ENCODE measurements around the gene FASTKD1.
A peak's percentile ranks its signal among the peaks of the same experiment; 100 is the strongest.
"Not testable (repeated sequence)": the region's sequence is repeated elsewhere in the genome, so short reads cannot be mapped to it uniquely, and the experiment has no call there.

FASTKD1 gene

DNA sequence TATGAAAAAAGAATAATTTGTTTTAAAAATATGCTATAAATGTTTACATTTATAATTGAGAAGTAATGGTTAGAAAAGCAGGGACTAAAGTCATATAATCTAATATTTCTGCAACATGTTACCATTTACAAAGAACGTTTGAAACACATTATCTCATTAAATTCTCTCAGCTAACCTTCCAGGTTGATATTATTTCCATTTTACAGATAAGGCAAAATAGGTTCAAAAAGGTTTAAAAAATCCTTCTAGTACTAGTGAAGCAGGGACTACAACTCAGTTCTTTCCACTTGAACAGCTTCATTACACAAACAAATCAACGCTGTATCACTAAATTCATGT lies 875 bp downstream of the FASTKD1 start:
- H3K4me1 ChIP-seq (ENCODE audit: control insufficient read depth, insufficient read depth, low read length), result peaks cover 6% of the 10 kb centered on the region
- no peaks in the 10 kb centered on the region for H3K9me3 ChIP-seq (ENCODE audit: control insufficient read depth, low read length)
- 1 to 6% methylated on average over 2 of the region's 2 CpGs for WGBS, 2 experiments
- no peaks in the 10 kb centered on the region for H3K27me3 ChIP-seq (ENCODE audit: control insufficient read depth, insufficient read depth, low read length, poor library complexity, severe bottlenecking)
- no peaks in the 10 kb centered on the region for H3K36me3 ChIP-seq (ENCODE audit: control insufficient read depth, insufficient read depth, low read length)
- H3K27ac ChIP-seq (ENCODE audit: insufficient read depth, low read depth, low read length, poor library complexity, severe bottlenecking), result no peak overlapping the region
- H3K4me3 ChIP-seq (ENCODE audit: insufficient read depth, low read depth, low read length), result peak overlapping the region; percentile 69

DNA sequence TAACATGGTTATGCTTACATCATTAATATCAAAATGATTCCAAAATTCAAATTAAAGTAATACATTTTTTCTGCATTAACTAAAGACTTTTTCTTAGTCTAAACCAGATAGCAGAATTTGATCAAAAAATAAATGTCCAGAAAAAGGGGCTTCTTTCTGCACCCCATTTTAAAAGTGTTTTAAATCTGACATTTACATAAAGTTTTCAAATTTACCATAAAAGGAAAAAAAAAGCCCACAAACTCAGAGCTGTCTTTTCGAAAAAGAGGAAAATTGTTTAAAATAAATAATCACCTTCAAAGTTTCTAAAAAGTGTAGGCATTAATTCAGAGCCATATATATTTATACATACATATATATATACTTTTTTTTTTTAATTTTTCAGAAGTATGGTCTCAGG lies 1.5 kb downstream of the FASTKD1 start:
- no peak overlapping the region for H3K4me3 ChIP-seq (ENCODE audit: insufficient read depth, low read depth, low read length)
- H3K27me3 ChIP-seq (ENCODE audit: control insufficient read depth, insufficient read depth, low read length, poor library complexity, severe bottlenecking), result no peaks in the 10 kb centered on the region

DNA sequence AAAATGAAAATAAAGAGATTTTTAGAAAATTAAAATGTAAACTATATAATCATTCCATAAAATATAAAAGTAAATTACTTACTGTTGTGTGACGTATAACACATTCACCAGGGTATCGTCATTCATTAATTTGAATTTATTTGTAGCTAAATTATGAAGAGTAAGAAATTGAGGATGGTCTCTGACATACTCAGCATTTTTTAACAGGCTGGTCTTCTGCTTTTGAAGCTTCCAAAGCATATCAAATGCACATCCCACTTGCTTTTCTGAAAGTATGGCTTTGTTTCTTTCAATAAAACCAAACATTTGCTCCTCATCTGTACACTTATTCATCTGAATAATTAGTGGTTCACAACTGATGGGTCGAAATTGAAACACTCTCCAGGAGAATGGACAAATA lies 2.1 kb downstream of the FASTKD1 start:
- WGBS, 2 experiments, result 100% methylated on average over 2 to 3 of the region's 3 CpGs
- Histone ChIP-seq H3K9me3 (ENCODE audit: control insufficient read depth, low read length) (no peaks in the 10 kb centered on the region), H3K4me1 (ENCODE audit: control insufficient read depth, insufficient read depth, low read length) (peaks cover 6% of the 10 kb centered on the region), H3K27ac (ENCODE audit: insufficient read depth, low read depth, low read length, poor library complexity, severe bottlenecking) (no peak overlapping the region), H3K4me3 (ENCODE audit: insufficient read depth, low read depth, low read length) (no peak overlapping the region), H3K27me3 (ENCODE audit: control insufficient read depth, insufficient read depth, low read length, poor library complexity, severe bottlenecking) (no peaks in the 10 kb centered on the region), H3K36me3 (ENCODE audit: control insufficient read depth, insufficient read depth, low read length) (no peaks in the 10 kb centered on the region)

More for the DNA sequence above, 1.5 kb downstream of the FASTKD1 start:
- no CpG with 5 or more reads among the region's 1 CpG for WGBS, 2 experiments
- H3K4me1 ChIP-seq (ENCODE audit: control insufficient read depth, insufficient read depth, low read length), result peaks cover 6% of the 10 kb centered on the region
- H3K36me3 ChIP-seq (ENCODE audit: control insufficient read depth, insufficient read depth, low read length), result no peaks in the 10 kb centered on the region
- no peak overlapping the region for H3K27ac ChIP-seq (ENCODE audit: insufficient read depth, low read depth, low read length, poor library complexity, severe bottlenecking)
- no peaks in the 10 kb centered on the region for H3K9me3 ChIP-seq (ENCODE audit: control insufficient read depth, low read length)

DNA sequence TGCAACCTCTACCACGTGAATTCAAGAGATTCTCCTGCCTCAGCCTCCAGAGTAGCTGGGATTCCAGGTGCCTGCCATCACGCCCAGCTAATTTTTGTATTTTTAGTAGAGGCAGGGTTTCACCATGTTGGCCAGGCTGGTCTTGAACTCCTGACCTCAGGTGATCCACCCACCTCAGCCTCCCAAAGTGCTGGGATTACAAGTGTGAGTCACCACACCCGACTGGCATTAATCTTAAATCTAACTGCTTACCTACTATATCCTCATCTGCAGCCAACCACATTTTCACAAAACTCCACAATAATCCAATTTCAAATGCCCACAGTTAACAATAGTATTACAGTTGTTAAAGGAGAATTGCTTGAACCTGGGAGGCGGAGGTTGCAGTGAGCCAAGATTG lies 2.9 kb downstream of the FASTKD1 start:
- H3K36me3 ChIP-seq (ENCODE audit: control insufficient read depth, insufficient read depth, low read length); H3K27ac ChIP-seq (ENCODE audit: insufficient read depth, low read depth, low read length, poor library complexity, severe bottlenecking); H3K4me1 ChIP-seq (ENCODE audit: control insufficient read depth, insufficient read depth, low read length); H3K9me3 ChIP-seq (ENCODE audit: control insufficient read depth, low read length); H3K27me3 ChIP-seq (ENCODE audit: control insufficient read depth, insufficient read depth, low read length, poor library complexity, severe bottlenecking); H3K4me3 ChIP-seq (ENCODE audit: insufficient read depth, low read depth, low read length): not testable (repeated sequence)
- WGBS, 2 experiments, result 88 to 89% methylated on average over 3 to 4 of the region's 4 CpGs

DNA sequence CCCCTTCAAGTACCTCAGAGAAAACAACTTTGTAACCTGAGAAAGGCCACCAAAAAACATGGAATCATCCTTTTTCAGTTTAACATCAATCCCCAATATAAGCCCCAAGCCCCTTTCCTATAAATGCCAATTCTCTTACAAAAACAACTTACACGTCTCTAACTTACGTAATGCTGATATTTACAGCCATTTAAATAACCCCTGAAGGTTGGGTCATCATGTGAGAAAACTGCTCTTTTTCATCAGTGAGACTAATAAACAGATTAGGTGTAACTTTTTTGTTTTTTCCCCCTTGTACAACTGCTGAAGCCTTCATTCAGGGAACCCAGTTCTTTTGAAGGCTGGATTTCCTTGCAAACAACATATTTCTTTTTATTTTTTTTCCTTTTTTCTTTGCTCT lies 3.7 kb downstream of the FASTKD1 start:
- Histone ChIP-seq H3K4me1 (ENCODE audit: control insufficient read depth, insufficient read depth, low read length) (peaks cover 6% of the 10 kb centered on the region), H3K27me3 (ENCODE audit: control insufficient read depth, insufficient read depth, low read length, poor library complexity, severe bottlenecking) (no peaks in the 10 kb centered on the region), H3K4me3 (ENCODE audit: insufficient read depth, low read depth, low read length) (no peak overlapping the region), H3K9me3 (ENCODE audit: control insufficient read depth, low read length) (no peaks in the 10 kb centered on the region), H3K36me3 (ENCODE audit: control insufficient read depth, insufficient read depth, low read length) (no peaks in the 10 kb centered on the region), H3K27ac (ENCODE audit: insufficient read depth, low read depth, low read length, poor library complexity, severe bottlenecking) (no peak overlapping the region)
- WGBS, 2 experiments, result 92 to 93% methylated on average over 2 of the region's 2 CpGs

DNA sequence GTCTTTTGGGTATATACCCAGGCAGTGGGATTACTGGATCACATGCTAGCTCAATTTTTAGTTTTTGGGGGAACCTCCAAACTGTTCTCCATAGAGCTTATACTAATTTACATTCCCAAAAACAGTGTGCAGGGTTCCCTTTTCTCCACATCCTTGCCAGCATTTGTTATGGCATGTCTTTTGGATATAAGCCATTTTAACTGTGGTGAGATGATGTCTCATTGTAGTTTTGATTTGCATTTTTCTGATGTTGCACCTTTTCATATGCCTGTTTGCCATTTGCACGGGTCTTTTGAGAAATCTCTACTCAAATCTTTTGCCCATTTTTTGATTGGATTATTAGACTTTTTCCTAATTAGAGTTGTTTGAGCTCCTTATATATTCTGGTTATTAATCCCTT lies 8.0 kb downstream of the FASTKD1 start:
- Histone ChIP-seq H3K27ac (ENCODE audit: insufficient read depth, low read depth, low read length, poor library complexity, severe bottlenecking) (no peak overlapping the region), H3K27me3 (ENCODE audit: control insufficient read depth, insufficient read depth, low read length, poor library complexity, severe bottlenecking) (no peaks in the 10 kb centered on the region), H3K4me3 (ENCODE audit: insufficient read depth, low read depth, low read length) (no peak overlapping the region), H3K36me3 (ENCODE audit: control insufficient read depth, insufficient read depth, low read length) (peaks cover 2% of the 10 kb centered on the region), H3K9me3 (ENCODE audit: control insufficient read depth, low read length) (no peaks in the 10 kb centered on the region), H3K4me1 (ENCODE audit: control insufficient read depth, insufficient read depth, low read length) (no peaks in the 10 kb centered on the region)
- WGBS, 2 experiments, result 86 to 88% methylated on average over 1 of the region's 1 CpG

DNA sequence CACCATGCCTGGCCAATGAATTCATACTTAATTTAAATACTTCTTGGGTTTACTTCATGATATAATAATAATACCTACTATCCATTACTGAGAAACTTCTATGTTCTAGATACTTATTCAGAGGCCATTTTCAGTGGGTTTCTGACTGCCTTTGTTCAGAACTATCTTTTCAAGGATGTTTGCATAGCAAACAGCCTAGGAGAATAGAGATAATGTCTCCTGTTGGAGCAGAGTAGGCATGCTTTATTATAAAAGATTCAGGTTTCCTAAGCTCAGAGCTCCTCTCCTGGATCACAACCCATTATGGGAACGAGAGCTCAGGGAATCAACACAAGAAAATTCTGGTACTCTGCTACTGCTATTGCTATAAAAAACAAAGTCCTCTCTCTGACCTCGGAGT lies 11.1 kb downstream of the FASTKD1 start:
- 91 to 92% methylated on average over 2 of the region's 2 CpGs for WGBS, 2 experiments
- Histone ChIP-seq H3K27ac (ENCODE audit: insufficient read depth, low read depth, low read length, poor library complexity, severe bottlenecking) (no peak overlapping the region), H3K4me3 (ENCODE audit: insufficient read depth, low read depth, low read length) (no peak overlapping the region), H3K4me1 (ENCODE audit: control insufficient read depth, insufficient read depth, low read length) (no peaks in the 10 kb centered on the region), H3K36me3 (ENCODE audit: control insufficient read depth, insufficient read depth, low read length) (peaks cover 6% of the 10 kb centered on the region), H3K9me3 (ENCODE audit: control insufficient read depth, low read length) (no peaks in the 10 kb centered on the region), H3K27me3 (ENCODE audit: control insufficient read depth, insufficient read depth, low read length, poor library complexity, severe bottlenecking) (no peaks in the 10 kb centered on the region)

DNA sequence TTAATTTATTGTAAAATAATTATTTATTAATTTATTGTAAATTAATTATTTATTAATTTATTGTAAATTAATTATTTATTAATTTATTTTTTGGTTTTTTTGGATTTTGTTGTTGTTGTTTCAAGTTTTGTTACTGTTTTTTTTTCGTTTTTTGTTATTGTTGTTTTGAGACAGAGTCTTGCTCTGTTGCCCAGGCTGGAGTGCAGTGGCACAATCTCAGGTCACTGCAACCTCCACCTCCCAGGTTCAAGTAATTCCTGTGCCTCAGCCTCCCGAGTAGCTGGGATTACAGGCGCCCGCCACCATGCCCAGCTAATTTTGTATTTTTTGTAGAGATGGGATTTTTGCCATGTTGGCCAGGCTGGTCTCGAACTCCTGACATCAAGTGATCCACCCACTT lies 11.6 kb downstream of the FASTKD1 start:
- not testable (repeated sequence) for H3K27ac ChIP-seq (ENCODE audit: insufficient read depth, low read depth, low read length, poor library complexity, severe bottlenecking); H3K4me1 ChIP-seq (ENCODE audit: control insufficient read depth, insufficient read depth, low read length); H3K9me3 ChIP-seq (ENCODE audit: control insufficient read depth, low read length); H3K36me3 ChIP-seq (ENCODE audit: control insufficient read depth, insufficient read depth, low read length); H3K27me3 ChIP-seq (ENCODE audit: control insufficient read depth, insufficient read depth, low read length, poor library complexity, severe bottlenecking); H3K4me3 ChIP-seq (ENCODE audit: insufficient read depth, low read depth, low read length)
- 87 to 94% methylated on average over 4 to 5 of the region's 5 CpGs for WGBS, 2 experiments

DNA sequence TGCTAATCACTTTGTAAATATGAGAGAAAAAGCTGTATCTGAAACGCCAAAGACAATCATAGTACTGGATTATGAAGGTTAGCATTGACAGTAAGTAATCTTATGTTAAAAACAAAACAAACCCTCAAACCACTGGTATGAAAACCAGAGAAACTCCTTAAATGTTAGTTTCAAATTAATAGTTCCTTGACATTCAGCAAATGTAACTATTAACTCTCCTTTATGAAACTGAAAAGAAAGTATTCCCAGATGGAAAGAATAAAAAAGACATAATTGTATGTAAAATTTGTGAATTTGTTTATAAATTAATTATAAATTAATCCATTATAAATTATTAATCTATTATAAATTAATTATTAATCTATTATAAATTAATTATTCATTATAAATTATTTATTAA lies 12.3 kb downstream of the FASTKD1 start:
- no CpG with 5 or more reads among the region's 1 CpG for WGBS, 2 experiments
- H3K9me3 ChIP-seq (ENCODE audit: control insufficient read depth, low read length), result no peaks in the 10 kb centered on the region
- H3K27me3 ChIP-seq (ENCODE audit: control insufficient read depth, insufficient read depth, low read length, poor library complexity, severe bottlenecking), result no peaks in the 10 kb centered on the region
- peaks cover 6% of the 10 kb centered on the region for H3K36me3 ChIP-seq (ENCODE audit: control insufficient read depth, insufficient read depth, low read length)
- H3K4me3 ChIP-seq (ENCODE audit: insufficient read depth, low read depth, low read length), result no peak overlapping the region
- no peaks in the 10 kb centered on the region for H3K4me1 ChIP-seq (ENCODE audit: control insufficient read depth, insufficient read depth, low read length)
- no peak overlapping the region for H3K27ac ChIP-seq (ENCODE audit: insufficient read depth, low read depth, low read length, poor library complexity, severe bottlenecking)

DNA sequence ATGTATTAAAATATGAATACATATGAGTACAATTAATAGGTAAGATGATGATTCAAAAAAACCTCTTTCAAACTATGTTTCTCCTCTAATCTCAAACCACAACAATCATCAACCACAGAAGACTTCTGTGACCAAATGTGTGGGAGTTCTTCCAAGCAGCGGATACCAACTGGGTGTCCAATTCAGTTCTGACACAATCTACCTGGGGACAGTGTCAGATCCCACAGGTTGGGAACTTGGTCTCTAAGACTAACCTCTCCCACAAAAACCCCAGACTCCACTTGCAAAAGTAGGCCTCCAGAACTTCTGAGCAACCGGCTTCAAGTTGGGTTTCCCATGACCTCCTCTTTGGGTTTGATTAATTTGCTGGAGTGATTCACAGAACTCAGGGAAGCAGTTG lies 26.9 kb downstream of the FASTKD1 start:
- Histone ChIP-seq H3K4me3 (ENCODE audit: insufficient read depth, low read depth, low read length) (no peak overlapping the region), H3K4me1 (ENCODE audit: control insufficient read depth, insufficient read depth, low read length) (no peaks in the 10 kb centered on the region), H3K36me3 (ENCODE audit: control insufficient read depth, insufficient read depth, low read length) (peaks cover 18% of the 10 kb centered on the region), H3K9me3 (ENCODE audit: control insufficient read depth, low read length) (no peaks in the 10 kb centered on the region), H3K27me3 (ENCODE audit: control insufficient read depth, insufficient read depth, low read length, poor library complexity, severe bottlenecking) (no peaks in the 10 kb centered on the region), H3K27ac (ENCODE audit: insufficient read depth, low read depth, low read length, poor library complexity, severe bottlenecking) (no peak overlapping the region)
- WGBS, 2 experiments, result 94 to 97% methylated on average over 2 of the region's 2 CpGs

DNA sequence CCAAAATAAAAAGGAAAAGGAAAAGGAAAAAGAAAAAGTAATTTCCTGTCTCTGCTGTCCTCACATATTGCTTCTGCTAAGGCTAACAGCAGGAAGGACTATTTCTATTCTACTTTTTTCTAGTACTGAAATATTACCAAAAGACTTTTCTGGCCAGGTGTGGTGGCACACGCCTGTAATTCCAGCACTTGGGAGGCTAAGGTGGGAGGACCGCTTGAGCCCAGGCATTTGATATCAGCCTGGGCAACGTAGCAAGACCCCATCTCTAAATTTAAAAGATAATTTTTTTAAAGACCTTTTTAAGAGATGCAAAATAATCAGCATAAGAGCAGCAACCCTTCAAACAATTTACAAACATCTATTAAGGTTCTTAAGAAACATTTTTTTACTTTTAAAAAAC lies 31.2 kb downstream of the FASTKD1 start:
- no peaks in the 10 kb centered on the region for H3K9me3 ChIP-seq (ENCODE audit: control insufficient read depth, low read length)
- WGBS, 2 experiments, result 86 to 97% methylated on average over 3 of the region's 3 CpGs
- no peaks in the 10 kb centered on the region for H3K4me1 ChIP-seq (ENCODE audit: control insufficient read depth, insufficient read depth, low read length)
- H3K27me3 ChIP-seq (ENCODE audit: control insufficient read depth, insufficient read depth, low read length, poor library complexity, severe bottlenecking), result no peaks in the 10 kb centered on the region
- H3K36me3 ChIP-seq (ENCODE audit: control insufficient read depth, insufficient read depth, low read length), result no peaks in the 10 kb centered on the region
- no peak overlapping the region for H3K4me3 ChIP-seq (ENCODE audit: insufficient read depth, low read depth, low read length)
- no peak overlapping the region for H3K27ac ChIP-seq (ENCODE audit: insufficient read depth, low read depth, low read length, poor library complexity, severe bottlenecking)

Data from ectodermal cell (in vitro differentiated cells).